Erythroblast (primary cell): Measurements from ENCODE around the gene AREL1.

Experiments
- GATA1 ChIP-seq: IDR thresholded peaks from 2 replicates; pipeline ENCODE4 v1.6.1; 2011; ENCODE audit warnings: low read depth, mild to moderate bottlenecking, control low read depth, low read length, moderate library complexity
- POLR2A ChIP-seq: IDR thresholded peaks from 2 replicates; pipeline ENCODE4 v1.6.1; 2011; ENCODE audit warnings: mild to moderate bottlenecking, low read length

GRCh38 chr14:74635847-74636246, 77.0 kb downstream of the AREL1 start:
- no peak for TF ChIP-seq POLR2A
- no peak for TF ChIP-seq GATA1
